H1 (cell line): Measurements from ENCODE around the gene ZNF385B. TPM values are rescaled to one million over a fixed set of nuclear protein-coding genes. Genes with fewer than 3 reads are reported as not detected.

Source experiments
- CTCF ChIA-PET: fragments of 300-600 bp; sonication (Branson Sonifier 250); formaldehyde crosslinking; loops from one replicate; lab custom pipeline; 2021; ENCODE audit not compliant: partially characterized antibody; lab: Charles Lee
- POLR2A ChIA-PET: fragments of 300-600 bp; sonication (Branson Sonifier 250); formaldehyde crosslinking; loops from one replicate; lab custom pipeline; 2021; ENCODE audit warnings: inconsistent platforms; ENCODE audit not compliant: partially characterized antibody; lab: Charles Lee
- DNase-seq, 2 experiments: peaks; one replicate each; pipeline versions ENCODE4 v3.0.0 to v3.0.0-alpha.2; 2010 to 2022; ENCODE audit warnings: low spot score in 2 of 2, low read depth in 1 of 2, mixed read lengths in 1 of 2
- FAIRE-seq: peaks from 2 replicates; lab custom pipeline; 2011; peaks lifted over from hg19 to GRCh38; lab: Jason Lieb, UNC
- H2AFZ ChIP-seq: 2 replicates; pipeline ENCODE4 v1.8.1; 2012; ENCODE audit warnings: low read length, inconsistent platforms
- H2AK5ac ChIP-seq: 2 replicates; pipeline ENCODE4 v1.6.1; 2013; ENCODE audit warnings: low read depth, low read length
- H2BK120ac ChIP-seq: replicated peaks from 2 replicates; pipeline ENCODE3; 2013; ENCODE audit warnings: low read depth, low read length, inconsistent platforms
- H2BK12ac ChIP-seq: 2 replicates; pipeline ENCODE4 v1.6.1; 2013; ENCODE audit warnings: low read depth, low read length
- H2BK15ac ChIP-seq: 2 replicates; pipeline ENCODE4 v1.6.1; 2013; ENCODE audit warnings: low read length
- H2BK20ac ChIP-seq: 2 replicates; pipeline ENCODE4 v1.6.1; 2013; ENCODE audit warnings: low read length
- H2BK5ac ChIP-seq: 2 replicates; pipeline ENCODE4 v1.6.1; 2013; ENCODE audit warnings: low read depth, low read length
- H3K14ac ChIP-seq: 2 replicates; pipeline ENCODE4 v1.6.1; 2013; ENCODE audit warnings: inconsistent platforms; ENCODE audit not compliant: insufficient read length
- H3K18ac ChIP-seq: 2 replicates; pipeline ENCODE4 v1.6.1; 2013; ENCODE audit warnings: low read length; ENCODE audit errors: extremely low read depth
- H3K23ac ChIP-seq: 2 replicates; pipeline ENCODE4 v1.6.1; 2013; ENCODE audit warnings: inconsistent platforms; ENCODE audit not compliant: insufficient read length
- H3K23me2 ChIP-seq: 2 replicates; pipeline ENCODE4 v1.6.1; 2013; ENCODE audit warnings: low read depth, low read length
- H3K27ac ChIP-seq: 2 replicates; pipeline ENCODE4 v1.6.1; 2011; ENCODE audit warnings: low read depth, low read length, inconsistent platforms
- H3K27me3 ChIP-seq, 4 experiments: replicated peaks in 1 of 4; 1 replicate in 1 of 4; 2 replicates in 3 of 4; pipeline versions ENCODE4 v1.6.1 to v1.8.1; 2011 to 2013; ENCODE audit warnings: low read length in 3 of 4, mild to moderate bottlenecking in 3 of 4, inconsistent platforms in 2 of 4, mixed read lengths in 2 of 4, moderate library complexity in 1 of 4; ENCODE audit not compliant: control insufficient read depth in 3 of 4, insufficient read depth in 3 of 4; ENCODE audit errors: extremely low read depth in 1 of 4
- H3K36me3 ChIP-seq, 4 experiments: 2 replicates each; pipeline versions ENCODE4 v1.6.1 to v1.8.1; 2011 to 2013; ENCODE audit warnings: mild to moderate bottlenecking in 4 of 4, low read length in 3 of 4, moderate library complexity in 2 of 4, control low read depth in 1 of 4, inconsistent platforms in 1 of 4; ENCODE audit not compliant: insufficient read depth in 4 of 4, control insufficient read depth in 2 of 4
- H3K4ac ChIP-seq: replicated peaks from 2 replicates; pipeline ENCODE3; 2013; ENCODE audit warnings: low read length, low read depth, mixed read lengths, inconsistent platforms; ENCODE audit not compliant: insufficient read length
- H3K4me1 ChIP-seq, 4 experiments: replicated peaks in 1 of 4; 1 replicate in 1 of 4; 2 replicates in 3 of 4; pipeline versions ENCODE4 v1.6.1 to v1.8.1; 2011 to 2013; ENCODE audit warnings: low read length in 3 of 4, inconsistent platforms in 2 of 4, mixed read lengths in 1 of 4; ENCODE audit not compliant: insufficient read depth in 4 of 4, control insufficient read depth in 3 of 4
- H3K4me2 ChIP-seq, 2 experiments: 2 replicates each; pipeline versions ENCODE4 v1.6.1 to v1.8.1; 2011 to 2013; ENCODE audit warnings: low read depth in 2 of 2, low read length in 2 of 2, control low read depth in 1 of 2, inconsistent platforms in 1 of 2, mild to moderate bottlenecking in 1 of 2; ENCODE audit not compliant: insufficient read depth in 1 of 2
- H3K4me3 ChIP-seq, 4 experiments: fragments of 200-600, 300-600 bp in 1 of 4; sonication (generic), shearing (Covaris generic), sonication (Bioruptor Twin) in 1 of 4; 2 replicates each; pipeline versions ENCODE4 v1.5.1 to v1.8.1; 2011 to 2016; ENCODE audit warnings: low read length in 4 of 4, low read depth in 3 of 4, control low read depth in 2 of 4, inconsistent platforms in 2 of 4, mild to moderate bottlenecking in 2 of 4, mixed read lengths in 1 of 4, moderate library complexity in 1 of 4; ENCODE audit not compliant: insufficient read depth in 2 of 4; ENCODE audit errors: extremely low read depth in 1 of 4
- H3K56ac ChIP-seq: replicated peaks from 2 replicates; pipeline ENCODE3; 2013; ENCODE audit warnings: low read depth, mild to moderate bottlenecking, mixed read lengths, low read length, inconsistent platforms; ENCODE audit not compliant: insufficient read length
- H3K79me1 ChIP-seq: 2 replicates; pipeline ENCODE4 v1.6.1; 2013; ENCODE audit warnings: low read depth, low read length, control low read depth
- H3K79me2 ChIP-seq, 2 experiments: 2 replicates each; pipeline versions ENCODE4 v1.6.1 to v1.8.1; 2012 to 2013; ENCODE audit warnings: low read length in 2 of 2, mild to moderate bottlenecking in 2 of 2, inconsistent platforms in 1 of 2; ENCODE audit not compliant: insufficient read depth in 2 of 2, control insufficient read depth in 1 of 2
- H3K9ac ChIP-seq, 4 experiments: replicated peaks in 1 of 4; 1 replicate in 1 of 4; 2 replicates in 3 of 4; pipeline versions ENCODE4 v1.6.1 to v1.8.1; 2011 to 2013; ENCODE audit warnings: low read depth in 3 of 4, low read length in 3 of 4, control low read depth in 2 of 4, mild to moderate bottlenecking in 2 of 4, moderate library complexity in 2 of 4, inconsistent platforms in 1 of 4; ENCODE audit errors: extremely low read depth in 1 of 4
- H3K9me3 ChIP-seq, 2 experiments: 2 replicates each; pipeline versions ENCODE4 v1.6.1 to v1.8.1; 2012 to 2013; ENCODE audit warnings: mild to moderate bottlenecking in 2 of 2, moderate library complexity in 2 of 2, control low read depth in 1 of 2, inconsistent platforms in 1 of 2, low read depth in 1 of 2, low read length in 1 of 2, mixed read lengths in 1 of 2; ENCODE audit not compliant: insufficient read depth in 2 of 2
- H4K20me1 ChIP-seq, 2 experiments: replicated peaks in 1 of 2; 2 replicates each; pipeline versions ENCODE3 to v1.8.1; 2011 to 2013; ENCODE audit warnings: inconsistent platforms in 2 of 2, low read length in 2 of 2, mild to moderate bottlenecking in 1 of 2; ENCODE audit not compliant: insufficient read depth in 2 of 2, control insufficient read depth in 1 of 2
- H4K5ac ChIP-seq: 2 replicates; pipeline ENCODE4 v1.6.1; 2013; ENCODE audit warnings: low read length, low read depth, mixed read lengths, inconsistent platforms; ENCODE audit not compliant: insufficient read length
- H4K8ac ChIP-seq: 2 replicates; pipeline ENCODE4 v1.8.0; 2013; ENCODE audit warnings: mild to moderate bottlenecking, moderate library complexity, low read length, inconsistent platforms; ENCODE audit not compliant: insufficient read depth; ENCODE audit errors: extremely low read depth
- H4K91ac ChIP-seq: replicated peaks from 2 replicates; pipeline ENCODE3; 2013; ENCODE audit warnings: low read length, mixed read lengths, inconsistent platforms; ENCODE audit not compliant: insufficient read length
- ASH2L ChIP-seq: fragments of 200-600, 300-600 bp; sonication (generic); IDR thresholded peaks from one replicate; pipeline ENCODE4 v1.7.1; 2017; ENCODE audit warnings: low read length
- TAF7 ChIP-seq: optimal IDR thresholded peaks from 2 replicates; pipeline ENCODE3; 2011; ENCODE audit warnings: low read depth, mild to moderate bottlenecking, inconsistent platforms, low read length, moderate library complexity, borderline replicate concordance
- WGBS, 2 experiments: shearing (Covaris generic) in 1 of 2; methylation state at CpG; one replicate each; pipeline versions ENCODE4 v1.1.6 to v1.1.7; 2013 to 2015; ENCODE audit warnings: low lambda C conversion rate in 2 of 2, mixed read lengths in 2 of 2, inconsistent platforms in 1 of 2, low coverage in 1 of 2, missing lambda C conversion rate in 1 of 2; ENCODE audit not compliant: insufficient replicate concordance in 2 of 2, insufficient coverage in 1 of 2, insufficient read length in 1 of 2; ENCODE audit errors: extremely low coverage in 1 of 2, missing lambda C conversion rate in 1 of 2; 5-methylcytosine and 5-hydroxymethylcytosine counted together
- polyA plus RNA-seq, 7 experiments: library from polyadenylated mRNA; depleted of rRNA in 3 of 7; stranded (reverse) in 5 of 7; unstranded in 2 of 7; fragments of >200 nt in 5 of 7; fragments of 200-250 nt in 2 of 7; gene quantifications; 1 replicate in 5 of 7; 2 replicates in 1 of 7; 4 replicates in 1 of 7; pipeline versions ENCODE4 v1.2.1 to v1.2.3, GENCODE V29; 2011 to 2013; ENCODE audit warnings: missing spikeins in 2 of 7, mixed read lengths in 2 of 7
- total RNA-seq: library from RNA; stranded (reverse); fragmentation: NEBNext Ultra II Directional; extraction: Animal tissue kit (Norgen Biotek cat#: 25700); gene quantifications from 2 replicates; pipeline ENCODE4 v1.2.1, GENCODE V29; 2021

The ZNF385B gene
- total and polyA plus RNA-seq, 2 of the 8 experiments (the other 6 are each of a cell fraction or from before 2014, with no cell fraction given) = 1.1 to 3.7 TPM

DNA sequence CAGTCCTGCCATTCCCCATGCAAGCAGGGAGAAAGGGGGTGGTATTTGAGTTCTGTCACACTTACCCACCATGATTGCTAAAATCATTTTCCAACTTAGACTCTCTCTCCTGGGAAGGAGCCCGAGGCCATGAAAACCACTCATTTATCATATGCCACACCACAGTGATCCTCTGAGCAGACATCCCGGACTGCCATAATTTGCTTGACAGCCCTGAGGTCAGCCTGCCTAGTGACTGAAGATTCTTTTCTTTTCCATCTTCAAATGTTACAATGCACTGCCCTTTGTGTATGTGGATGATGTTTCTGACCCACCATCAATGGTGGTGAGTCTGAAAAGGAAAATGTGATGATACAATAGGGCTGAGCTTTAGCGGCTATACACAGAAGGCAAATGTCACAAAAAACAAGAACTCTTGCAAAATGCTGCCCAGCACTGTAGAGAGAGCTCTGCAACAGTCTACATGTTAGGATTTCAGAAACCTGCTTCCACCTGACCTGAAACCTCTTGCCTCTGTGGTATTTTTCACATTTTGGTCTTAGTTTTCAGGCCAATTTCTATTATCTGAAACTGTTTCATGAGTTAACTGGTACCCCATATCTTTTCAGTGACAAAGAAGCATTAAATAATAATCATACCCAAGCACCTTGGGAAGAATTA, 272.8 kb downstream of the ZNF385B start:
- no peaks in the 10 kb centered on the region for H3K79me2 ChIP-seq
- TF ChIP-seq ASH2L = no peak
- TF ChIP-seq TAF7 = no peak
- TF ChIP-seq, all 59 proteins: peak for 0
- 64% methylated on average over 3 of the region's 3 CpGs; no CpG with 5 or more reads in 1 of the 2 experiments for WGBS, 2 experiments
- Histone ChIP-seq H4K20me1 (no peaks in the 10 kb centered on the region), H2BK120ac (no peak overlapping the region), H3K79me1 (no peaks in the 10 kb centered on the region), H2BK15ac (no peak overlapping the region), H2AK5ac (no peak overlapping the region), H3K4me1 (peaks cover 0 to 2% (median 0%) of the 10 kb centered on the region in 4 experiments; a peak in 1 of 7 replicates), H3K4me2 (no peak overlapping the region), H4K91ac (no peak overlapping the region), H3K14ac (no peak overlapping the region), H2AFZ (no peak overlapping the region), H4K5ac (no peak overlapping the region), H3K9ac (no peak overlapping the region), H3K4ac (no peak overlapping the region), H2BK5ac (no peak overlapping the region), H2BK20ac (no peak overlapping the region), H3K23ac (no peak overlapping the region), H3K18ac (no peak overlapping the region), H3K56ac (no peak overlapping the region), H4K8ac (no peak overlapping the region), H3K23me2 (no peaks in the 10 kb centered on the region), H3K4me3 (no peak overlapping the region), H3K36me3 (no peaks in the 10 kb centered on the region), H3K27me3 (no peaks in the 10 kb centered on the region), H3K27ac (no peak overlapping the region), H2BK12ac (no peak overlapping the region), H3K9me3 (no peaks in the 10 kb centered on the region)
- DNase-seq = no peak
- CTCF ChIA-PET = interaction anchor here (0.9 to 1.4 kb wide), 3 partner anchors 27 to 160 kb away, joined by 3 read pairs; no protein-coding TSS in a partner anchor
- no peak for FAIRE-seq
- POLR2A ChIA-PET = no interaction called here
